ENCODE measurements around the gene RAB7A. TPM values are rescaled to one million over a fixed set of nuclear protein-coding genes. Genes with fewer than 3 reads are reported as not detected.

Gene RAB7A
- total and polyA plus RNA-seq, 2 donors (not counting 1 experiment from before 2014, with no cell fraction given), result 54.2 to 415 TPM

GRCh38 chr3:128861491-128861890, 135.5 kb downstream of the RAB7A start:
- H3K4me2 ChIP-seq (ENCODE audit: extremely low read depth, insufficient read depth, low read length), result no peak overlapping the region
- no peaks in the 10 kb centered on the region for H3K4me1 ChIP-seq (ENCODE audit: control insufficient read depth, extremely low read depth, insufficient read depth, low read length)
- no peak overlapping the region for H3K9ac ChIP-seq (ENCODE audit: insufficient read depth, low read length)
- H3K27ac ChIP-seq (ENCODE audit: insufficient read depth, low read length), result no peak overlapping the region
- TF ChIP-seq CTCF (conservative IDR thresholded peaks at IDR 0.05 in 1 of 2, IDR thresholded peaks at IDR 0.05 in 1 of 2; ENCODE audit: low read depth in 1 of 2, low read length in 2 of 2) (no peak), EZH2 (IDR thresholded peaks at IDR 0.05; ENCODE audit: low read length, missing control alignments) (no peak)
- no peaks in the 10 kb centered on the region for H3K79me2 ChIP-seq (ENCODE audit: control insufficient read depth, insufficient read depth, low read length)
- no peak overlapping the region for H3K4me3 ChIP-seq (replicated peaks in 1 of 4; ENCODE audit: control extremely low read depth in 1 of 4, insufficient read depth in 1 of 4, low read depth in 3 of 4, low read length in 4 of 4)
- no peaks in the 10 kb centered on the region for H3K36me3 ChIP-seq (ENCODE audit: control insufficient read depth, insufficient read depth, low read length)
- H2AFZ ChIP-seq (ENCODE audit: low read length), result no peak overlapping the region
- H3K27me3 ChIP-seq (ENCODE audit: control insufficient read depth, insufficient read depth, low read length), result no peaks in the 10 kb centered on the region
- no peaks in the 10 kb centered on the region for H4K20me1 ChIP-seq (ENCODE audit: control insufficient read depth, extremely low read depth, insufficient read depth, low read length)
- DNase-seq (ENCODE audit: low read depth in 2 of 2), result no peak
- no peaks in the 10 kb centered on the region for H3K9me3 ChIP-seq (ENCODE audit: control insufficient read depth, insufficient read depth, low read depth, low read length)

- no peaks in the 10 kb centered on the region for H4K20me1 ChIP-seq (ENCODE audit: control insufficient read depth, extremely low read depth, insufficient read depth, low read length)
- H3K79me2 ChIP-seq (ENCODE audit: control insufficient read depth, insufficient read depth, low read length), result no peaks in the 10 kb centered on the region
- no peak overlapping the region for H3K4me3 ChIP-seq (replicated peaks in 1 of 4; ENCODE audit: control extremely low read depth in 1 of 4, insufficient read depth in 1 of 4, low read depth in 3 of 4, low read length in 4 of 4)
- DNase-seq (ENCODE audit: low read depth in 2 of 2), result no peak
- TF ChIP-seq EZH2 (IDR thresholded peaks at IDR 0.05; ENCODE audit: low read length, missing control alignments), result no peak
- peak in 1 of 2 donors; percentile 32 for TF ChIP-seq CTCF (conservative IDR thresholded peaks at IDR 0.05 in 1 of 2, IDR thresholded peaks at IDR 0.05 in 1 of 2; ENCODE audit: low read depth in 1 of 2, low read length in 2 of 2)
- H3K4me2 ChIP-seq (ENCODE audit: extremely low read depth, insufficient read depth, low read length), result no peak overlapping the region
- no peaks in the 10 kb centered on the region for H3K36me3 ChIP-seq (ENCODE audit: control insufficient read depth, insufficient read depth, low read length)
- no peaks in the 10 kb centered on the region for H3K9me3 ChIP-seq (ENCODE audit: control insufficient read depth, insufficient read depth, low read depth, low read length)
- H3K27me3 ChIP-seq (ENCODE audit: control insufficient read depth, insufficient read depth, low read length), result no peaks in the 10 kb centered on the region
- no peaks in the 10 kb centered on the region for H3K4me1 ChIP-seq (ENCODE audit: control insufficient read depth, extremely low read depth, insufficient read depth, low read length)
- H3K9ac ChIP-seq (ENCODE audit: insufficient read depth, low read length), result no peak overlapping the region
- no peak overlapping the region for H3K27ac ChIP-seq (ENCODE audit: insufficient read depth, low read length)
- no peak overlapping the region for H2AFZ ChIP-seq (ENCODE audit: low read length)
Measured at GRCh38 chr3:128863560-128863959, 137.6 kb downstream of the RAB7A start.

Other genes with a start within 250 kb of the RAB7A start
- 0.51 and 0.83 TPM in 2 replicates for gene GATA2, start 233.0 kb upstream of the RAB7A start, total RNA-seq
- gene GATA2, start 233.0 kb upstream of the RAB7A start, polyA plus RNA-seq, result 3.2 and 4.0 TPM in 2 replicates
- 303 and 417 TPM in 2 replicates for gene RPN1, start 75.4 kb upstream of the RAB7A start, total RNA-seq
- gene RPN1, start 75.4 kb upstream of the RAB7A start, polyA plus RNA-seq, result 342 and 359 TPM in 2 replicates
- gene ACAD9, start 153.4 kb downstream of the RAB7A start, total RNA-seq, result 26.5 and 41.6 TPM in 2 replicates
- 33.6 and 45.3 TPM in 2 replicates for gene ACAD9, start 153.4 kb downstream of the RAB7A start, polyA plus RNA-seq

Measured in fibroblast of lung (primary cell).